T-helper 22 cell (primary cell): ENCODE data around the gene STK39.
"Not testable (repeated sequence)": the region's sequence is repeated elsewhere in the genome, so short reads cannot be mapped to it uniquely, and the experiment has no call there.

Source experiments
- DNase-seq: peaks from one replicate; pipeline ENCODE4 v3.0.0-alpha.2; 2020; ENCODE audit warnings: low read depth

Gene STK39

DNA sequence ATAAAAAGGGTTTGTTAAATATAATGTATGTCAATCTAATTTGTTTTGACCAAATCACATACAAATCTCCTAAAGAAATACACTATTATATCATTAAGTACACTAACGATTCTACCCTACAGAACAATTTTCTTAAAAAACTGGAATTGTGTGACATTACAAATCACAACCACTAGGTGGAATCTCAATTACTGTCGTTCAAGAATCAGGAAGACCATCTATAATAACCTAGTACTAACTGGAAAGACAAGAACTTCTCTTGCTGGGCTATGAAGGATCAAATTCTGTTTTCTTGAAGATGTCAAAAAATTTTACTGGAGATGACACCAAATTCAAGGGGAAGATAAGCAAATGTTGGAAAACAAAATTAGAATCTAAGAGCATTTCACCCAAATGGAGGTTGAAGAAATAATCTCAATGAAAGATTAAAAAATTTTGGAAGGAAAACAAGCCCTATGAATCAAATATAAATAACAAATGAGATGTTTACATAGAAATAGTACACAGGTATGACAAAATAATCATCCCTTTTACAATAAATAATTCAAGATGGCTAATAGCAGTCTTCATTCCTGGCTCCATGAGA, 110.9 kb downstream of the STK39 start:
- DNase-seq: no peak

DNA sequence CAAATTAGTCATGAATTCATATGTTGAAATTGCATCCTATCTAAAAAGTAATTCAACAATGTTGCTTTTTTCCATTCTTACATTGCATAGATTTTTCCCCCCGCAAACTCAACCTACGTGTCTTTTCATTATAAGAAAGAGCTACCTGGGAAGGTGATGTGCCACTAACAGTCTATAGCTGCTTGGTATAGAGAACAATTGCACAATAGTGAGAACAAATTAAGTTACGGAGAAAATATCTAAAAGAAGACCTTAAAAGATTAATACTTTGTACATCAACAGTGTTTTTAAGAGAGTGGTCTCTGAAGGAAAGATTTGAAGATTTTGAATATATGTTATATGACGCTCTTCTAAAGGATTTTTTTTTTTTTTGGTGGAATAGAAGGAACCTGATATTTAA, 111.8 kb downstream of the STK39 start:
- no peak for DNase-seq

- no peak for DNase-seq
Observed at GRCh38 chr2:168135121-168135520, 112.3 kb downstream of the STK39 start.

- DNase-seq: no peak
Observed at GRCh38 chr2:168134485-168134884, 112.9 kb downstream of the STK39 start.

- DNase-seq: no peak
Observed at GRCh38 chr2:168132389-168132788, 115.0 kb downstream of the STK39 start.

GRCh38 chr2:168130346-168130745, 117.0 kb downstream of the STK39 start:
- DNase-seq: no peak

- no peak for DNase-seq
Observed at GRCh38 chr2:168127371-168127770, 120.0 kb downstream of the STK39 start.

DNA sequence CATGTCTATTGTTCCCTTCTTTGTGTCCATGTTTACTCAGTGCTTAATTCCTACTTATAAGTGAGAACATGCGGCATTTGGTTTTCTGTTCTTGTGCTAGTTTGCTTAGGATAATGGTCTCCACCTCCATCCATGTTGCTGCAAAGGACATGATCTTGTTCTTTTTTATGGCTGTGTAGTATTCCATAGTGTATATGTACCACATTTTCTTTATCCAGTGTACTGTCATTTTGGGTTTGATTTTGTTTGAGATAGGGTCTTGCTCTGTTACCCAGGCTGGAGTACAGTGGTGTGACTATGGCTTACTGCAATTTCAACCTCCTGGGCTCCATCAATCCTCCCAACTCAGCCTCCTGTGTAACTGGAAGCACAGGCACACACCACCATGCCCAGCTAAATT, 125.2 kb downstream of the STK39 start:
- DNase-seq: not testable (repeated sequence)

GRCh38 chr2:168120730-168121129, 126.7 kb downstream of the STK39 start:
- no peak for DNase-seq

DNA sequence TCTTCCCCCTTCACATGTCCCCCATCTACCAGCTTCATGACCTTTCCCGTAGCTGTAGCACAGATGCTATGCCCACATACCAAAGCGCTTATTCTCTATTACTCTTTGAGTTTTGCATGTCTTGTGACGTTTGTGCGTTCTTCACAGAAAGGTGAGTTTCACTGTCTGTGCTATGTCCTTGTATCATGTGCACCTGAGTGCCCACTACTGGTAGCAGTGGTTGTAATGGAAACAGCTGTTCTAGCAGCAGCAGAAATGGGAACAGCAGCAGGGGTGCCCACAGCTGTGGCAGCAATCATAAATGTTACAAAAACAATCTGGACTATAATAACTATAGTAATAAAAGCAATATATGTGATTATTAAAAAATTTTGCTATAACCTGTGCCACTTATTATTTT, 127.1 kb downstream of the STK39 start:
- DNase-seq: no peak

GRCh38 chr2:168119515-168120141, 127.8 kb downstream of the STK39 start:
- DNase-seq: no peak

GRCh38 chr2:168118733-168119514, 128.5 kb downstream of the STK39 start:
- DNase-seq: no peak

- DNase-seq: no peak
Observed at GRCh38 chr2:168116448-168116847, 130.9 kb downstream of the STK39 start.

- DNase-seq: no peak
Observed at GRCh38 chr2:168114619-168115018, 132.8 kb downstream of the STK39 start.

GRCh38 chr2:168114040-168114439, 133.4 kb downstream of the STK39 start:
- DNase-seq: no peak

DNA sequence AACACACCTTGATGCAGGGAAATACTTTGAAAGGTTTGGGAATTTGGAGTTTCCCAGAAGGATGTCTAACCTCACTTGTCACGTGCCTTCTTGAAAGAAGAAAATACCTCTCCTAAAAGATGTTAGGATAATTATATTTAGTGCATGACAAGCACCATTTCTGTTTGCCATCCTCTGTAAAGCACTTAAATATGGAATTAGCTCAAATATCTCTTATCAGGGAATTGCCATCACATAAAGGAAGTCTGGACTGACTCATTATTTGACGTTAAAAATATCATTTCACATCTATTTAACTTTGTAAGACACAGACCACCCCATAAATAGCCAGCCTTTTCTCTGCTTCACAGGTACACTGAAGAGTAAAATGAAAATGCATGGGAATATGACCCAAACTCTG, 140.1 kb downstream of the STK39 start:
- DNase-seq: no peak

- no peak for DNase-seq
Observed at GRCh38 chr2:168105127-168105683, 142.2 kb downstream of the STK39 start.

GRCh38 chr2:168097431-168097830, 150.0 kb downstream of the STK39 start:
- no peak for DNase-seq

- DNase-seq: no peak
Observed at GRCh38 chr2:168096158-168096557, 151.2 kb downstream of the STK39 start.

GRCh38 chr2:168091986-168092385, 155.4 kb downstream of the STK39 start:
- DNase-seq: no peak

DNA sequence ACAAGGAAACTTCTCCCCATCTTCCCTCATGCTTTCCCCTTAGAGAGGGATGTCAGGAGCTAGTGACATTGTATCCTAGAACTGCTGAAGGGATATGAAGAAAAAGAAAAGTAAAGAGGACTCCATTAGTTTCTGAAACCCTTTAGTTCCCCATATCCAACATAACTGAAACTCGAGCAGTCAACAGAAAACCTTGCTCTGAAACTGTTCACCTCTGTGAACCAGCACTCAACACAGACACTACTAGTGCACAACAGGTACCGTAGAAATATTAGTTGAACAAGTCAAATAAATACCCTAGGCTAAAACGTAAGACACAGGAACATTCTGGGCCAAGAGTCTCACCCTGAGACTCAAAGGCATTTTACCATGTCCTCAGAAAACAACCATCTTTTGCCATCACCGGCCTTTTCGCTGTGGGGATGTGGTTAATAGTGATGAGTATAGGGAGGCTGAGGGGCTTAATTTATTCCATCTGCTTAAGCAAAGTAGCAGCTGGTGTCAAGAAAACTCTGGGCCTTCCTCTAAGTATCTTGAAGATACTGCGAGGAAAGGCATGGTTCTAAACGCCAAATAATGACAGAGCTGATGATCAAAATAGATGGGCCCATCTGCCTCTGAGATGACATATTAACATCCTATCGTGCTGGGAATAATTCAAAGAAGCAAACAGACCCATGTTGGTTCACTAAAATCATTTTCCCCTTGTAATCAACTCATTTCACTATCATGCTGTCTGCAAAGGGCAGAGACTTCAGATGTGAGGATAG, 156.8 kb downstream of the STK39 start:
- DNase-seq: no peak

GRCh38 chr2:168089200-168089599, 158.2 kb downstream of the STK39 start:
- DNase-seq: no peak
